HEK293 (cell line): ENCODE measurements around the gene KCTD2.

Experiments used
- GLIS1 ChIP-seq: fragments of 450-650 bp; formaldehyde crosslinking; IDR thresholded peaks from 2 replicates; pipeline ENCODE4 v1.5.1; 2016; ENCODE audit warnings: missing biosample characterization, missing genetic modification characterization
- MZF1 ChIP-seq: fragments of 450-650 bp; formaldehyde crosslinking; IDR thresholded peaks from 2 replicates; pipeline ENCODE4 v1.5.1; 2017; ENCODE audit warnings: missing biosample characterization, missing genetic modification characterization, borderline replicate concordance
- PRDM1 ChIP-seq: fragments of 450-650 bp; formaldehyde crosslinking; IDR thresholded peaks from 2 replicates; pipeline ENCODE4; 2016; ENCODE audit warnings: missing biosample characterization, missing genetic modification characterization
- REPIN1 ChIP-seq: fragments of 450-650 bp; formaldehyde crosslinking; IDR thresholded peaks from 2 replicates; pipeline ENCODE4 v1.5.1; 2017; ENCODE audit warnings: missing biosample characterization, missing genetic modification characterization, low read depth
- YY2 ChIP-seq: fragments of 450-650 bp; formaldehyde crosslinking; IDR thresholded peaks from 2 replicates; pipeline ENCODE4 v1.5.1; 2016; ENCODE audit warnings: missing biosample characterization, missing genetic modification characterization
- ZBTB49 ChIP-seq: fragments of 450-650 bp; formaldehyde crosslinking; IDR thresholded peaks from 2 replicates; pipeline ENCODE4 v1.5.1; 2016; ENCODE audit warnings: missing biosample characterization, missing genetic modification characterization, low read depth
- ZFP3 ChIP-seq: fragments of 450-650 bp; formaldehyde crosslinking; IDR thresholded peaks from 2 replicates; pipeline ENCODE4 v1.5.1; 2016; ENCODE audit warnings: low read depth, missing biosample characterization, missing genetic modification characterization
- ZNF10 ChIP-seq: fragments of 450-650 bp; formaldehyde crosslinking; IDR thresholded peaks from 2 replicates; pipeline ENCODE4 v1.5.1; 2017; ENCODE audit warnings: missing biosample characterization, missing genetic modification characterization
- ZNF157 ChIP-seq: fragments of 450-650 bp; formaldehyde crosslinking; IDR thresholded peaks from 2 replicates; pipeline ENCODE4 v1.5.1; 2016; ENCODE audit warnings: missing biosample characterization, missing genetic modification characterization
- ZNF2 ChIP-seq: fragments of 450-650 bp; formaldehyde crosslinking; IDR thresholded peaks from 2 replicates; pipeline ENCODE4 v1.5.1; 2016; ENCODE audit warnings: missing biosample characterization, missing genetic modification characterization
- ZNF223 ChIP-seq: fragments of 450-650 bp; formaldehyde crosslinking; IDR thresholded peaks from 2 replicates; pipeline ENCODE4 v1.5.1; 2016; ENCODE audit warnings: missing biosample characterization, missing genetic modification characterization
- ZNF391 ChIP-seq: fragments of 450-650 bp; formaldehyde crosslinking; IDR thresholded peaks from 2 replicates; pipeline ENCODE4 v1.5.1; 2016; ENCODE audit warnings: low read depth, missing biosample characterization, missing genetic modification characterization, borderline replicate concordance
- ZNF423 ChIP-seq: fragments of 450-650 bp; formaldehyde crosslinking; IDR thresholded peaks from 2 replicates; pipeline ENCODE4 v1.5.1; 2016; ENCODE audit warnings: missing biosample characterization, missing genetic modification characterization
- ZNF48 ChIP-seq: fragments of 450-650 bp; formaldehyde crosslinking; IDR thresholded peaks from 2 replicates; pipeline ENCODE4 v1.5.1; 2016; ENCODE audit warnings: missing biosample characterization, missing genetic modification characterization
- ZNF501 ChIP-seq: fragments of 450-650 bp; formaldehyde crosslinking; IDR thresholded peaks from 2 replicates; pipeline ENCODE4 v1.5.1; 2016; ENCODE audit warnings: missing biosample characterization, missing genetic modification characterization
- ZNF544 ChIP-seq: fragments of 450-650 bp; formaldehyde crosslinking; IDR thresholded peaks from 2 replicates; pipeline ENCODE4 v1.5.0; 2017; ENCODE audit warnings: missing biosample characterization, missing genetic modification characterization
- ZNF549 ChIP-seq: fragments of 450-650 bp; IDR thresholded peaks from 2 replicates; pipeline ENCODE4 v1.5.1; 2018; ENCODE audit warnings: missing biosample characterization, missing genetic modification characterization, mild to moderate bottlenecking, inconsistent platforms, moderate library complexity
- ZNF555 ChIP-seq: fragments of 450-650 bp; formaldehyde crosslinking; conservative IDR thresholded peaks from 2 replicates; pipeline ENCODE4 v1.5.1; 2017; ENCODE audit warnings: missing biosample characterization, mild to moderate bottlenecking, missing genetic modification characterization, inconsistent platforms
- ZNF560 ChIP-seq: fragments of 450-650 bp; formaldehyde crosslinking; IDR thresholded peaks from 2 replicates; pipeline ENCODE4 v1.5.1; 2017; ENCODE audit warnings: missing biosample characterization, missing genetic modification characterization, borderline replicate concordance
- ZNF561 ChIP-seq: fragments of 450-650 bp; IDR thresholded peaks from 2 replicates; pipeline ENCODE4 v1.5.1; 2018; ENCODE audit warnings: missing biosample characterization, missing genetic modification characterization, borderline replicate concordance
- ZNF585B ChIP-seq: fragments of 450-650 bp; formaldehyde crosslinking; IDR thresholded peaks from 2 replicates; pipeline ENCODE4 v1.5.1; 2016; ENCODE audit warnings: missing biosample characterization, missing genetic modification characterization
- ZNF645 ChIP-seq: fragments of 450-650 bp; formaldehyde crosslinking; IDR thresholded peaks from 2 replicates; pipeline ENCODE4; 2016; ENCODE audit warnings: missing biosample characterization, missing genetic modification characterization
- ZNF76 ChIP-seq: fragments of 450-650 bp; formaldehyde crosslinking; IDR thresholded peaks from 2 replicates; pipeline ENCODE4; 2016; ENCODE audit warnings: low read depth, missing biosample characterization, missing genetic modification characterization, borderline replicate concordance
- ZNF830 ChIP-seq: fragments of 450-650 bp; IDR thresholded peaks from 2 replicates; pipeline ENCODE4 v1.5.0; 2018; ENCODE audit warnings: missing biosample characterization, missing genetic modification characterization, low read depth, mild to moderate bottlenecking, moderate library complexity
- ZSCAN23 ChIP-seq: fragments of 450-650 bp; formaldehyde crosslinking; IDR thresholded peaks from 2 replicates; pipeline ENCODE4 v1.5.1; 2016; ENCODE audit warnings: missing biosample characterization, missing genetic modification characterization
- TF ChIP-seq, protein P1 (sequence below): fragments of 450-650 bp; formaldehyde crosslinking; IDR thresholded peaks from 2 replicates; pipeline ENCODE4 v1.5.1; 2016; ENCODE audit warnings: missing biosample characterization, missing genetic modification characterization
- TF ChIP-seq, protein P2 (sequence below): fragments of 450-650 bp; formaldehyde crosslinking; conservative IDR thresholded peaks from 2 replicates; pipeline ENCODE4 v1.5.1; 2016; ENCODE audit warnings: low read depth, missing biosample characterization, missing genetic modification characterization
- TF ChIP-seq, protein P3 (sequence below): fragments of 450-650 bp; IDR thresholded peaks from 2 replicates; pipeline ENCODE4 v1.5.1; 2018; ENCODE audit warnings: missing biosample characterization, mild to moderate bottlenecking, missing genetic modification characterization

KCTD2 gene

GRCh38 chr17:75031972-75032719 lies 14.9 kb upstream of the KCTD2 start (continued):
- TF ChIP-seq, protein P1, sequence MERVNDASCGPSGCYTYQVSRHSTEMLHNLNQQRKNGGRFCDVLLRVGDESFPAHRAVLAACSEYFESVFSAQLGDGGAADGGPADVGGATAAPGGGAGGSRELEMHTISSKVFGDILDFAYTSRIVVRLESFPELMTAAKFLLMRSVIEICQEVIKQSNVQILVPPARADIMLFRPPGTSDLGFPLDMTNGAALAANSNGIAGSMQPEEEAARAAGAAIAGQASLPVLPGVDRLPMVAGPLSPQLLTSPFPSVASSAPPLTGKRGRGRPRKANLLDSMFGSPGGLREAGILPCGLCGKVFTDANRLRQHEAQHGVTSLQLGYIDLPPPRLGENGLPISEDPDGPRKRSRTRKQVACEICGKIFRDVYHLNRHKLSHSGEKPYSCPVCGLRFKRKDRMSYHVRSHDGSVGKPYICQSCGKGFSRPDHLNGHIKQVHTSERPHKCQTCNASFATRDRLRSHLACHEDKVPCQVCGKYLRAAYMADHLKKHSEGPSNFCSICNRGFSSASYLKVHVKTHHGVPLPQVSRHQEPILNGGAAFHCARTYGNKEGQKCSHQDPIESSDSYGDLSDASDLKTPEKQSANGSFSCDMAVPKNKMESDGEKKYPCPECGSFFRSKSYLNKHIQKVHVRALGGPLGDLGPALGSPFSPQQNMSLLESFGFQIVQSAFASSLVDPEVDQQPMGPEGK (tag by site-specific recombination), result peak; percentile 85
- TF ChIP-seq ZNF560 (tag by site-specific recombination) (no peak), MZF1 (no peak; the same call in 1 of the 2 replicates), ZNF48 (tag by site-specific recombination) (no peak), PRDM1 (tag by site-specific recombination) (no peak), ZNF645 (no peak), ZNF10 (no peak), ZNF2 (0 out of 2 replicates have a peak, but pooled peaks have one; percentile 19), ZNF223 (tag by site-specific recombination) (no peak), ZNF76 (tag by site-specific recombination) (peak; percentile 55; the same call in 1 of the 2 replicates), ZNF157 (tag by site-specific recombination) (no peak), ZSCAN23 (tag by site-specific recombination) (no peak), ZFP3 (tag by site-specific recombination) (no peak), ZBTB49 (tag by site-specific recombination) (no peak), ZNF830 (tag by site-specific recombination) (no peak), ZNF549 (tag by site-specific recombination) (no peak), REPIN1 (tag by site-specific recombination) (no peak), ZNF391 (tag by site-specific recombination) (no peak), ZNF501 (tag by site-specific recombination) (no peak), ZNF544 (tag by site-specific recombination) (no peak), YY2 (tag by site-specific recombination) (no peak), ZNF555 (tag by site-specific recombination) (no peak), ZNF585B (tag by site-specific recombination) (no peak), ZNF423 (tag by site-specific recombination) (no peak), GLIS1 (peak; percentile 90), ZNF561 (tag by site-specific recombination) (no peak)
- TF ChIP-seq, protein P2, sequence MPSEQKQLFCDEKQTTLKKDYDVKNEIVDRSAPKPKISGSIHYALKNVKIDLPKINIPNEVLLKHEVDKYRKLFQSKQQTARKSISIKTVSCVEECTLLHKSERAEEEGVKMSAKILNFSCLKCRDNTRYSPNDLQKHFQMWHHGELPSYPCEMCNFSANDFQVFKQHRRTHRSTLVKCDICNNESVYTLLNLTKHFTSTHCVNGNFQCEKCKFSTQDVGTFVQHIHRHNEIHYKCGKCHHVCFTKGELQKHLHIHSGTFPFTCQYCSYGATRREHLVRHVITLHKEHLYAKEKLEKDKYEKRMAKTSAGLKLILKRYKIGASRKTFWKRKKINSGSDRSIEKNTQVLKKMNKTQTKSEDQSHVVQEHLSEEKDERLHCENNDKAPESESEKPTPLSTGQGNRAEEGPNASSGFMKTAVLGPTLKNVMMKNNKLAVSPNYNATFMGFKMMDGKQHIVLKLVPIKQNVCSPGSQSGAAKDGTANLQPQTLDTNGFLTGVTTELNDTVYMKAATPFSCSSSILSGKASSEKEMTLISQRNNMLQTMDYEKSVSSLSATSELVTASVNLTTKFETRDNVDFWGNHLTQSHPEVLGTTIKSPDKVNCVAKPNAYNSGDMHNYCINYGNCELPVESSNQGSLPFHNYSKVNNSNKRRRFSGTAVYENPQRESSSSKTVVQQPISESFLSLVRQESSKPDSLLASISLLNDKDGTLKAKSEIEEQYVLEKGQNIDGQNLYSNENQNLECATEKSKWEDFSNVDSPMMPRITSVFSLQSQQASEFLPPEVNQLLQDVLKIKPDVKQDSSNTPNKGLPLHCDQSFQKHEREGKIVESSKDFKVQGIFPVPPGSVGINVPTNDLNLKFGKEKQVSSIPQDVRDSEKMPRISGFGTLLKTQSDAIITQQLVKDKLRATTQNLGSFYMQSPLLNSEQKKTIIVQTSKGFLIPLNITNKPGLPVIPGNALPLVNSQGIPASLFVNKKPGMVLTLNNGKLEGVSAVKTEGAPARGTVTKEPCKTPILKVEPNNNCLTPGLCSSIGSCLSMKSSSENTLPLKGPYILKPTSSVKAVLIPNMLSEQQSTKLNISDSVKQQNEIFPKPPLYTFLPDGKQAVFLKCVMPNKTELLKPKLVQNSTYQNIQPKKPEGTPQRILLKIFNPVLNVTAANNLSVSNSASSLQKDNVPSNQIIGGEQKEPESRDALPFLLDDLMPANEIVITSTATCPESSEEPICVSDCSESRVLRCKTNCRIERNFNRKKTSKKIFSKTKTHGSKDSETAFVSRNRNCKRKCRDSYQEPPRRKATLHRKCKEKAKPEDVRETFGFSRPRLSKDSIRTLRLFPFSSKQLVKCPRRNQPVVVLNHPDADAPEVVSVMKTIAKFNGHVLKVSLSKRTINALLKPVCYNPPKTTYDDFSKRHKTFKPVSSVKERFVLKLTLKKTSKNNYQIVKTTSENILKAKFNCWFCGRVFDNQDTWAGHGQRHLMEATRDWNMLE (tag by site-specific recombination), result no peak
- TF ChIP-seq, protein P3, sequence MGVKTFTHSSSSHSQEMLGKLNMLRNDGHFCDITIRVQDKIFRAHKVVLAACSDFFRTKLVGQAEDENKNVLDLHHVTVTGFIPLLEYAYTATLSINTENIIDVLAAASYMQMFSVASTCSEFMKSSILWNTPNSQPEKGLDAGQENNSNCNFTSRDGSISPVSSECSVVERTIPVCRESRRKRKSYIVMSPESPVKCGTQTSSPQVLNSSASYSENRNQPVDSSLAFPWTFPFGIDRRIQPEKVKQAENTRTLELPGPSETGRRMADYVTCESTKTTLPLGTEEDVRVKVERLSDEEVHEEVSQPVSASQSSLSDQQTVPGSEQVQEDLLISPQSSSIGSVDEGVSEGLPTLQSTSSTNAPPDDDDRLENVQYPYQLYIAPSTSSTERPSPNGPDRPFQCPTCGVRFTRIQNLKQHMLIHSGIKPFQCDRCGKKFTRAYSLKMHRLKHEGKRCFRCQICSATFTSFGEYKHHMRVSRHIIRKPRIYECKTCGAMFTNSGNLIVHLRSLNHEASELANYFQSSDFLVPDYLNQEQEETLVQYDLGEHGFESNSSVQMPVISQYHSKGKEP (tag by site-specific recombination), result no peak
